ENCODE data around the gene OR2J3. TPM values are rescaled to one million over a fixed set of nuclear protein-coding genes. Genes with fewer than 3 reads are reported as not detected.

Gene OR2J3
- total and polyA plus RNA-seq, 2 of the 13 experiments (the other 11 are each of a cell fraction or from before 2014, with no cell fraction given): 0.70 TPM; not detected in 1

GRCh38 chr6:29141606-29142005, 33.7 kb downstream of the OR2J3 start:
- ChIA-PET POLR2A (no interaction called here), CTCF (ENCODE audit: low intra/inter-chr PET ratio, low total read pairs) (no interaction called here)
- Histone ChIP-seq H3K4me3 (replicated peaks in 1 of 3; ENCODE audit: insufficient read depth in 1 of 3, low read depth in 2 of 3, low read length in 3 of 3) (no peak overlapping the region), H3K79me2 (ENCODE audit: insufficient read depth, low read length) (no peaks in the 10 kb centered on the region), H3K4me2 (ENCODE audit: low read depth, low read length) (no peak overlapping the region), H3K9ac (ENCODE audit: insufficient read depth, low read depth, low read length) (no peak overlapping the region), H3K27me3 (ENCODE audit: control insufficient read depth in 1 of 2, insufficient read depth in 2 of 2, low read length in 2 of 2) (no peaks in the 10 kb centered on the region), H3K4me1 (ENCODE audit: insufficient read depth, low read length) (no peaks in the 10 kb centered on the region), H3K36me3 (replicated peaks in 1 of 2; ENCODE audit: control insufficient read depth in 1 of 2, insufficient read depth in 2 of 2, low read length in 2 of 2) (no peaks in the 10 kb centered on the region), H2AFZ (ENCODE audit: low read length) (no peak overlapping the region), H3K27ac (ENCODE audit: extremely low read length, insufficient read depth, low read length) (no peak overlapping the region), H3K9me3 (ENCODE audit: low read length) (peaks cover 17% of the 10 kb centered on the region), H4K20me1 (ENCODE audit: insufficient read depth, low read length) (no peaks in the 10 kb centered on the region)
- TF ChIP-seq FOSL1 (CRISPR knock-in tag; IDR thresholded peaks at IDR 0.05; ENCODE audit: borderline replicate concordance): no peak
- TF ChIP-seq HIC2 (CRISPR knock-in tag; IDR thresholded peaks at IDR 0.05; ENCODE audit: low read depth): no peak
- TF ChIP-seq ZNF784 (CRISPR knock-in tag; IDR thresholded peaks at IDR 0.05; ENCODE audit: borderline replicate concordance): no peak
- TF ChIP-seq CREB1 (IDR thresholded peaks at IDR 0.05): peak; percentile 6; the same call in 1 of the 2 replicates
- no peak for TF ChIP-seq CREB1 (CRISPR knock-in tag; IDR thresholded peaks at IDR 0.05)
- TF ChIP-seq ZMYM4 (CRISPR knock-in tag; IDR thresholded peaks at IDR 0.05): no peak
- TF ChIP-seq NRL (CRISPR knock-in tag; IDR thresholded peaks at IDR 0.05; ENCODE audit: borderline replicate concordance): no peak
- no peak for TF ChIP-seq SP140L (CRISPR knock-in tag; IDR thresholded peaks at IDR 0.05; ENCODE audit: borderline replicate concordance)
- no peak for TF ChIP-seq ZNF503 (CRISPR knock-in tag; IDR thresholded peaks at IDR 0.05)
- DNase-seq (ENCODE audit: low spot score) (no peak), ATAC-seq (no peak), FAIRE-seq (no peak)
- WGBS (ENCODE audit: low lambda C conversion rate): 3% methylated on average over 1 of the region's 1 CpG
- no TSS peak for BruUV-seq (replicated peaks)
- in situ Hi-C loops (cut with HindIII; ENCODE audit: extremely low pct_ligation_motif_present, low pct_unique_long_range_greater_than_20kb) (no loop called here), intact Hi-C loops (cut with micrococcal nuclease; ENCODE audit: unreplicated experiment) (no loop called here)

Data from HepG2 (cell line).